Stimulated activated naive CD8-positive, alpha-beta T cell treated with anti-CD3 and anti-CD28 coated beads, Interleukin-15, Interleukin-2, amounts not matched to agents 100 ng/mL and 50 ng/mL, for 24 hours (primary cell): Measurements from ENCODE around the gene RDH16.
"Not testable (repeated sequence)": the region's sequence is repeated elsewhere in the genome, so short reads cannot be mapped to it uniquely, and the experiment has no call there.

ENCODE experiments used
- H3K27ac Mint-ChIP-seq: one replicate; pipeline ENCODE4 v1.8.0; 2021; ENCODE audit warnings: mild to moderate bottlenecking, mixed read lengths
- H3K27me3 Mint-ChIP-seq: one replicate; pipeline ENCODE4 v1.8.0; 2021; ENCODE audit warnings: mixed read lengths
- H3K36me3 Mint-ChIP-seq: one replicate; pipeline ENCODE4 v1.8.0; 2021; ENCODE audit warnings: low read depth, mixed read lengths
- H3K4me1 Mint-ChIP-seq: one replicate; pipeline ENCODE4 v1.8.0; 2021; ENCODE audit warnings: low read depth, mixed read lengths
- H3K4me3 Mint-ChIP-seq: one replicate; pipeline ENCODE4 v1.8.0; 2021; ENCODE audit warnings: mild to moderate bottlenecking, mixed read lengths
- H3K9me3 Mint-ChIP-seq: one replicate; pipeline ENCODE4 v1.8.0; 2021; ENCODE audit warnings: mixed read lengths

Gene RDH16

GRCh38 chr12:56948881-56949280 lies 8.5 kb downstream of the RDH16 start:
- Mint-ChIP-seq H3K36me3 (no peaks in the 10 kb centered on the region), H3K9me3 (peaks cover 10% of the 10 kb centered on the region), H3K27ac (no peak overlapping the region), H3K27me3 (peaks cover 11% of the 10 kb centered on the region), H3K4me3 (no peak overlapping the region), H3K4me1 (no peaks in the 10 kb centered on the region)

- Mint-ChIP-seq H3K9me3 (peaks cover 13% of the 10 kb centered on the region), H3K27me3 (peaks cover 11% of the 10 kb centered on the region), H3K27ac (no peak overlapping the region), H3K4me3 (no peak overlapping the region), H3K4me1 (no peaks in the 10 kb centered on the region), H3K36me3 (no peaks in the 10 kb centered on the region)
Observed at GRCh38 chr12:56948457-56948777, 9.0 kb downstream of the RDH16 start.

- peaks cover 11% of the 10 kb centered on the region for H3K27me3 Mint-ChIP-seq
- H3K4me3 Mint-ChIP-seq: no peak overlapping the region
- H3K4me1 Mint-ChIP-seq: no peaks in the 10 kb centered on the region
- no peak overlapping the region for H3K27ac Mint-ChIP-seq
- H3K36me3 Mint-ChIP-seq: no peaks in the 10 kb centered on the region
- H3K9me3 Mint-ChIP-seq: peaks cover 13% of the 10 kb centered on the region
Observed at GRCh38 chr12:56947633-56948456, 9.6 kb downstream of the RDH16 start.

- peaks cover 25% of the 10 kb centered on the region for H3K27me3 Mint-ChIP-seq
- H3K36me3 Mint-ChIP-seq: no peaks in the 10 kb centered on the region
- H3K4me3 Mint-ChIP-seq: no peak overlapping the region
- H3K27ac Mint-ChIP-seq: no peak overlapping the region
- peaks cover 13% of the 10 kb centered on the region for H3K9me3 Mint-ChIP-seq
- no peaks in the 10 kb centered on the region for H3K4me1 Mint-ChIP-seq
Observed at GRCh38 chr12:56943878-56944277, 13.5 kb downstream of the RDH16 start.

GRCh38 chr12:56943374-56943773 lies 14.0 kb downstream of the RDH16 start:
- H3K4me3 Mint-ChIP-seq, H3K4me1 Mint-ChIP-seq, H3K27ac Mint-ChIP-seq, H3K36me3 Mint-ChIP-seq: not testable (repeated sequence)
- peaks cover 25% of the 10 kb centered on the region for H3K27me3 Mint-ChIP-seq
- H3K9me3 Mint-ChIP-seq: peaks cover 13% of the 10 kb centered on the region

GRCh38 chr12:56941299-56942017 lies 15.9 kb downstream of the RDH16 start:
- Mint-ChIP-seq H3K9me3 (peaks cover 8% of the 10 kb centered on the region), H3K27me3 (peaks cover 21% of the 10 kb centered on the region), H3K27ac (no peak overlapping the region), H3K4me3 (no peak overlapping the region), H3K4me1 (no peaks in the 10 kb centered on the region), H3K36me3 (no peaks in the 10 kb centered on the region)

GRCh38 chr12:56940942-56941298 lies 16.5 kb downstream of the RDH16 start:
- not testable (repeated sequence) for H3K4me3 Mint-ChIP-seq, H3K27ac Mint-ChIP-seq, H3K9me3 Mint-ChIP-seq, H3K36me3 Mint-ChIP-seq, H3K4me1 Mint-ChIP-seq
- H3K27me3 Mint-ChIP-seq: peaks cover 17% of the 10 kb centered on the region

GRCh38 chr12:56935752-56936151 lies 21.7 kb downstream of the RDH16 start:
- H3K36me3 Mint-ChIP-seq: no peaks in the 10 kb centered on the region

GRCh38 chr12:56935157-56935556 lies 22.3 kb downstream of the RDH16 start:
- H3K4me1 Mint-ChIP-seq: no peaks in the 10 kb centered on the region
- peaks cover 5% of the 10 kb centered on the region for H3K27me3 Mint-ChIP-seq
- H3K4me3 Mint-ChIP-seq: no peak overlapping the region
- H3K36me3 Mint-ChIP-seq: no peaks in the 10 kb centered on the region
- H3K27ac Mint-ChIP-seq: no peak overlapping the region
- no peaks in the 10 kb centered on the region for H3K9me3 Mint-ChIP-seq

More at GRCh38 chr12:56935752-56936151, 21.7 kb downstream of the RDH16 start:
- peaks cover 5% of the 10 kb centered on the region for H3K27me3 Mint-ChIP-seq
- no peaks in the 10 kb centered on the region for H3K9me3 Mint-ChIP-seq
- no peaks in the 10 kb centered on the region for H3K4me1 Mint-ChIP-seq
- H3K27ac Mint-ChIP-seq: no peak overlapping the region
- no peak overlapping the region for H3K4me3 Mint-ChIP-seq

GRCh38 chr12:56933826-56934625 lies 23.4 kb downstream of the RDH16 start, which contains the start of gene SDR9C7:
SDR9C7 (minus strand) TSS chr12:56934408; CDS start chr12:56934261, 147 bp downstream.
- H3K4me3 Mint-ChIP-seq: no peak within 1 kb of the TSS

GRCh38 chr12:56932867-56933266 lies 24.5 kb downstream of the RDH16 start:
- H3K4me3 Mint-ChIP-seq: no peak overlapping the region
- no peak overlapping the region for H3K27ac Mint-ChIP-seq
- no peaks in the 10 kb centered on the region for H3K27me3 Mint-ChIP-seq

More at GRCh38 chr12:56933826-56934625, 23.4 kb downstream of the RDH16 start, which contains the start of gene SDR9C7:
- Mint-ChIP-seq H3K27ac (no peak within 1 kb of the TSS), H3K4me1 (no peaks in the 10 kb centered on the region), H3K36me3 (no peaks in the 10 kb centered on the region), H3K27me3 (no peaks in the 10 kb centered on the region), H3K9me3 (no peaks in the 10 kb centered on the region)

GRCh38 chr12:56932146-56932545 lies 25.3 kb downstream of the RDH16 start:
- H3K4me1 Mint-ChIP-seq: no peaks in the 10 kb centered on the region
- H3K9me3 Mint-ChIP-seq: no peaks in the 10 kb centered on the region
- H3K27me3 Mint-ChIP-seq: no peaks in the 10 kb centered on the region
- no peak overlapping the region for H3K4me3 Mint-ChIP-seq
- no peaks in the 10 kb centered on the region for H3K36me3 Mint-ChIP-seq
- H3K27ac Mint-ChIP-seq: no peak overlapping the region

More at GRCh38 chr12:56932867-56933266, 24.5 kb downstream of the RDH16 start:
- Mint-ChIP-seq H3K36me3 (no peaks in the 10 kb centered on the region), H3K9me3 (no peaks in the 10 kb centered on the region), H3K4me1 (no peaks in the 10 kb centered on the region)

GRCh38 chr12:56931474-56931978 lies 25.9 kb downstream of the RDH16 start:
- Mint-ChIP-seq H3K9me3 (no peaks in the 10 kb centered on the region), H3K4me3 (no peak overlapping the region), H3K4me1 (no peaks in the 10 kb centered on the region), H3K27me3 (no peaks in the 10 kb centered on the region), H3K27ac (no peak overlapping the region), H3K36me3 (no peaks in the 10 kb centered on the region)

GRCh38 chr12:56930241-56930640 lies 27.2 kb downstream of the RDH16 start:
- H3K27me3 Mint-ChIP-seq: no peaks in the 10 kb centered on the region
- no peak overlapping the region for H3K4me3 Mint-ChIP-seq
- H3K27ac Mint-ChIP-seq: no peak overlapping the region
- no peaks in the 10 kb centered on the region for H3K4me1 Mint-ChIP-seq
- H3K36me3 Mint-ChIP-seq: no peaks in the 10 kb centered on the region
- H3K9me3 Mint-ChIP-seq: no peaks in the 10 kb centered on the region

GRCh38 chr12:56929780-56930179 lies 27.6 kb downstream of the RDH16 start:
- H3K27ac Mint-ChIP-seq: no peak overlapping the region
- no peaks in the 10 kb centered on the region for H3K36me3 Mint-ChIP-seq
- no peaks in the 10 kb centered on the region for H3K27me3 Mint-ChIP-seq
- H3K4me1 Mint-ChIP-seq: no peaks in the 10 kb centered on the region
- H3K4me3 Mint-ChIP-seq: no peak overlapping the region
- no peaks in the 10 kb centered on the region for H3K9me3 Mint-ChIP-seq
